Panc1 (cell line): ENCODE data around the gene NPAS3. TPM values are rescaled to one million over a fixed set of nuclear protein-coding genes. Genes with fewer than 3 reads are reported as not detected.

Experiments
- ATAC-seq: fragments of 200-7000 bp; cut with Tn5 transposase; 2 replicates; pipeline ENCODE4 v1.9.1; 2020; ENCODE audit warnings: mild to moderate bottlenecking, moderate library complexity
- BruUV-seq: library from RNA; stranded (reverse); fragments of 400-500 nt; replicated peaks from 2 replicates; lab custom pipeline; 2021; lab: Mats Ljungman, UMichigan
- CTCF ChIA-PET: fragments of 300-600 bp; sonication (Branson Sonifier 250); formaldehyde crosslinking; loops from one replicate; lab custom pipeline; 2022; ENCODE audit warnings: antibody characterized with exemption; lab: Charles Lee
- POLR2A ChIA-PET: fragments of 300-600 bp; sonication (Branson Sonifier 250); formaldehyde crosslinking; loops from one replicate; lab custom pipeline; 2022; ENCODE audit warnings: antibody characterized with exemption; lab: Charles Lee
- DNase-seq: peaks from one replicate; pipeline ENCODE4 v3.0.0-alpha.2; 2010; ENCODE audit warnings: low read depth, low spot score
- H3K27ac ChIP-seq: 2 replicates; pipeline ENCODE4 v1.5.1; 2011; ENCODE audit warnings: mild to moderate bottlenecking, low read length, inconsistent platforms
- H3K27me3 ChIP-seq: fragments of 200-500 bp; sonication (Bioruptor generic); 2 replicates; pipeline ENCODE4 v1.6.0; 2014; ENCODE audit warnings: low read length, inconsistent platforms; ENCODE audit not compliant: control insufficient read depth, insufficient read depth
- H3K36me3 ChIP-seq: fragments of 200-500 bp; sonication (Bioruptor generic); 2 replicates; pipeline ENCODE4 v1.5.1; 2014; ENCODE audit warnings: inconsistent platforms, mild to moderate bottlenecking, low read length, moderate library complexity; ENCODE audit not compliant: control insufficient read depth, insufficient read depth
- H3K4me1 ChIP-seq: 2 replicates; pipeline ENCODE4 v1.5.1; 2011; ENCODE audit warnings: inconsistent platforms, mild to moderate bottlenecking, low read length, moderate library complexity; ENCODE audit not compliant: control insufficient read depth, insufficient read depth
- H3K4me3 ChIP-seq, 2 experiments: 2 replicates each; pipeline ENCODE4 v1.5.1; 2011 to 2012; ENCODE audit warnings: low read depth in 2 of 2, low read length in 2 of 2, mild to moderate bottlenecking in 2 of 2, inconsistent platforms in 1 of 2, moderate library complexity in 1 of 2
- H3K9me3 ChIP-seq: fragments of 200-500 bp; sonication (Bioruptor generic); 2 replicates; pipeline ENCODE4 v1.5.1; 2014; ENCODE audit warnings: low read depth, mild to moderate bottlenecking, inconsistent platforms, low read length, moderate library complexity; ENCODE audit not compliant: control insufficient read depth, insufficient read depth
- POLR2AphosphoS5 ChIP-seq: IDR thresholded peaks from 2 replicates; pipeline ENCODE4 v1.6.1; 2012; ENCODE audit warnings: mild to moderate bottlenecking, low read depth, low read length, moderate library complexity
- SIN3A ChIP-seq: IDR thresholded peaks from 2 replicates; pipeline ENCODE4 v1.6.1; 2012; ENCODE audit warnings: low read depth, mild to moderate bottlenecking, low read length, moderate library complexity, borderline replicate concordance; ENCODE audit not compliant: insufficient read depth
- TCF7L2 ChIP-seq: IDR thresholded peaks from 2 replicates; pipeline ENCODE4 v1.6.1; 2011; ENCODE audit warnings: mild to moderate bottlenecking, low read depth, low read length, inconsistent platforms
- in situ Hi-C: cut with HindIII; loops from 2 replicates; pipeline ENCODE4 v1.10.0; 2016; ENCODE audit warnings: low sequenced_read_pairs, low pct_unique_long_range_greater_than_20kb
- intact Hi-C: fragments of 100-400 bp; cut with micrococcal nuclease; formaldehyde crosslinking; loops from one replicate; pipeline ENCODE4 v1.10.0; 2022; ENCODE audit not compliant: unreplicated experiment
- total RNA-seq: library from RNA; stranded (reverse); gene quantifications from one replicate; pipeline ENCODE4 v1.2.1, GENCODE V29; 2021; ENCODE audit not compliant: unreplicated experiment
- TF ChIP-seq, protein P1 (sequence below), 2 experiments: IDR thresholded peaks; 2 replicates each; pipeline ENCODE4 v1.6.1; 2011 to 2012; ENCODE audit warnings: low read depth in 2 of 2, control low read depth in 1 of 2, low read length in 1 of 2, mild to moderate bottlenecking in 1 of 2, moderate library complexity in 1 of 2; ENCODE audit not compliant: insufficient read depth in 1 of 2
- TF ChIP-seq, protein P2 (sequence below): fragments of 450-650 bp; IDR thresholded peaks from 2 replicates; pipeline ENCODE4 v1.5.1; 2017; ENCODE audit warnings: mild to moderate bottlenecking

NPAS3 gene
- total RNA-seq, 1 experiment from 2014 or later = 0.23 TPM

DNA sequence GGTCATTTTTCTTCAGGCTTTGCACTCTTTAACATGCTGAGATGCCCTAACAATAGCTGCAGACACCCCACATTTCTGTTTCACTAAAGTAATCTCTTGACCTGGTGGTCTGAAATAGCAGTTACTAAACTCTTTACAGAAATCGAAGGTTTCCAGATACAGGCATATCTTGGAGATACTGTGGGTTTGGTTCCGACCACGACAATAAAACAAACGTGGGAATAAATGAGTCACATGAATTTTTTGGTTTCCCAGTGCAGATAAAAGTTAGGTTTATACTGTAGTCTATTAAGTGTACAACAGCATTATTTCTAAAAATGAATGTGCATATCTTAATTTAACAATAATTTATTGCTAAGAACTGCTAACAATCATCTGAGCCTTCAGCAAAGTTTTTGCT is 803.5 kb downstream of the NPAS3 start:
- CTCF ChIA-PET = no interaction called here
- POLR2A ChIA-PET = no interaction called here
- BruUV-seq = no TSS peak

DNA sequence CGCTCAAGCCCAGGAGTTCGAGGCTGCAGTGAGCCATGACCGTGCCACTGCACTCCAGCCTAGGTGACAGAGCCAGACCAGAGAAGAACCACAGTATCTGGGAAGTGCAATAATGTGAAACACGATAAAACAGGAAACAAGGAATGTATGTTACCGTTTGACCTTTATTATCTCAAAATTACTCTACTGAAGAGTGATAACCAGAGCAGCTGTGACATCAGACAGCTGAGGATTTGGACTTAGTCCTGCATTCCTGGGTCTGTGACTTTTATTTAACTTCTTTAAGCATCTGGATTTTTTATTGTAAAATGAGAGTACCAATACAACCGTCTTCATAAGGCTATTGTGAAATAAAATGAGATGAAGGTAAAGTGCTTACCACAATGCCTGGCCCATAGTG is 806.5 kb downstream of the NPAS3 start:
- no peak for ATAC-seq
- Histone ChIP-seq H3K4me1 (no peaks in the 10 kb centered on the region), H3K36me3 (no peaks in the 10 kb centered on the region)

More for the DNA sequence above, 803.5 kb downstream of the NPAS3 start:
- Histone ChIP-seq H3K4me3 (no peak overlapping the region), H3K27me3 (no peaks in the 10 kb centered on the region), H3K27ac (no peak overlapping the region), H3K4me1 (no peaks in the 10 kb centered on the region), H3K36me3 (no peaks in the 10 kb centered on the region), H3K9me3 (no peaks in the 10 kb centered on the region)
- intact Hi-C loops (no loop called here), in situ Hi-C loops (no loop called here)
- TF ChIP-seq, protein P1, sequence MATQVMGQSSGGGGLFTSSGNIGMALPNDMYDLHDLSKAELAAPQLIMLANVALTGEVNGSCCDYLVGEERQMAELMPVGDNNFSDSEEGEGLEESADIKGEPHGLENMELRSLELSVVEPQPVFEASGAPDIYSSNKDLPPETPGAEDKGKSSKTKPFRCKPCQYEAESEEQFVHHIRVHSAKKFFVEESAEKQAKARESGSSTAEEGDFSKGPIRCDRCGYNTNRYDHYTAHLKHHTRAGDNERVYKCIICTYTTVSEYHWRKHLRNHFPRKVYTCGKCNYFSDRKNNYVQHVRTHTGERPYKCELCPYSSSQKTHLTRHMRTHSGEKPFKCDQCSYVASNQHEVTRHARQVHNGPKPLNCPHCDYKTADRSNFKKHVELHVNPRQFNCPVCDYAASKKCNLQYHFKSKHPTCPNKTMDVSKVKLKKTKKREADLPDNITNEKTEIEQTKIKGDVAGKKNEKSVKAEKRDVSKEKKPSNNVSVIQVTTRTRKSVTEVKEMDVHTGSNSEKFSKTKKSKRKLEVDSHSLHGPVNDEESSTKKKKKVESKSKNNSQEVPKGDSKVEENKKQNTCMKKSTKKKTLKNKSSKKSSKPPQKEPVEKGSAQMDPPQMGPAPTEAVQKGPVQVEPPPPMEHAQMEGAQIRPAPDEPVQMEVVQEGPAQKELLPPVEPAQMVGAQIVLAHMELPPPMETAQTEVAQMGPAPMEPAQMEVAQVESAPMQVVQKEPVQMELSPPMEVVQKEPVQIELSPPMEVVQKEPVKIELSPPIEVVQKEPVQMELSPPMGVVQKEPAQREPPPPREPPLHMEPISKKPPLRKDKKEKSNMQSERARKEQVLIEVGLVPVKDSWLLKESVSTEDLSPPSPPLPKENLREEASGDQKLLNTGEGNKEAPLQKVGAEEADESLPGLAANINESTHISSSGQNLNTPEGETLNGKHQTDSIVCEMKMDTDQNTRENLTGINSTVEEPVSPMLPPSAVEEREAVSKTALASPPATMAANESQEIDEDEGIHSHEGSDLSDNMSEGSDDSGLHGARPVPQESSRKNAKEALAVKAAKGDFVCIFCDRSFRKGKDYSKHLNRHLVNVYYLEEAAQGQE (IDR thresholded peaks at IDR 0.05; ENCODE audit: insufficient read depth in 1 of 2, low read depth in 2 of 2, low read length in 1 of 2) = no peak
- no peak for TF ChIP-seq POLR2AphosphoS5
- TF ChIP-seq, protein P2, sequence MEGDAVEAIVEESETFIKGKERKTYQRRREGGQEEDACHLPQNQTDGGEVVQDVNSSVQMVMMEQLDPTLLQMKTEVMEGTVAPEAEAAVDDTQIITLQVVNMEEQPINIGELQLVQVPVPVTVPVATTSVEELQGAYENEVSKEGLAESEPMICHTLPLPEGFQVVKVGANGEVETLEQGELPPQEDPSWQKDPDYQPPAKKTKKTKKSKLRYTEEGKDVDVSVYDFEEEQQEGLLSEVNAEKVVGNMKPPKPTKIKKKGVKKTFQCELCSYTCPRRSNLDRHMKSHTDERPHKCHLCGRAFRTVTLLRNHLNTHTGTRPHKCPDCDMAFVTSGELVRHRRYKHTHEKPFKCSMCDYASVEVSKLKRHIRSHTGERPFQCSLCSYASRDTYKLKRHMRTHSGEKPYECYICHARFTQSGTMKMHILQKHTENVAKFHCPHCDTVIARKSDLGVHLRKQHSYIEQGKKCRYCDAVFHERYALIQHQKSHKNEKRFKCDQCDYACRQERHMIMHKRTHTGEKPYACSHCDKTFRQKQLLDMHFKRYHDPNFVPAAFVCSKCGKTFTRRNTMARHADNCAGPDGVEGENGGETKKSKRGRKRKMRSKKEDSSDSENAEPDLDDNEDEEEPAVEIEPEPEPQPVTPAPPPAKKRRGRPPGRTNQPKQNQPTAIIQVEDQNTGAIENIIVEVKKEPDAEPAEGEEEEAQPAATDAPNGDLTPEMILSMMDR = no peak
- TF ChIP-seq SIN3A = no peak
- TF ChIP-seq TCF7L2 = no peak
- no peak for ATAC-seq
- DNase-seq = no peak

More for the DNA sequence above, 806.5 kb downstream of the NPAS3 start:
- no peak for DNase-seq
- Histone ChIP-seq H3K27ac (no peak overlapping the region), H3K4me3 (no peak overlapping the region), H3K27me3 (no peaks in the 10 kb centered on the region), H3K9me3 (no peaks in the 10 kb centered on the region)
- intact Hi-C loops (no loop called here), in situ Hi-C loops (no loop called here)
- TF ChIP-seq SIN3A (no peak), TCF7L2 (no peak), POLR2AphosphoS5 (no peak)
- TF ChIP-seq, protein P2 = no peak
- TF ChIP-seq, protein P1 (IDR thresholded peaks at IDR 0.05; ENCODE audit: insufficient read depth in 1 of 2, low read depth in 2 of 2, low read length in 1 of 2) = no peak
- no TSS peak for BruUV-seq
- ChIA-PET CTCF (no interaction called here), POLR2A (no interaction called here)
